ENCODE results near the gene AK4. TPM values are rescaled to one million over a fixed set of nuclear protein-coding genes. Genes with fewer than 3 reads are reported as not detected.

AK4 gene
- polyA plus RNA-seq, 2 of the 4 experiments (the other 2 are of a cell fraction): 10.6 to 25.9 TPM

DNA sequence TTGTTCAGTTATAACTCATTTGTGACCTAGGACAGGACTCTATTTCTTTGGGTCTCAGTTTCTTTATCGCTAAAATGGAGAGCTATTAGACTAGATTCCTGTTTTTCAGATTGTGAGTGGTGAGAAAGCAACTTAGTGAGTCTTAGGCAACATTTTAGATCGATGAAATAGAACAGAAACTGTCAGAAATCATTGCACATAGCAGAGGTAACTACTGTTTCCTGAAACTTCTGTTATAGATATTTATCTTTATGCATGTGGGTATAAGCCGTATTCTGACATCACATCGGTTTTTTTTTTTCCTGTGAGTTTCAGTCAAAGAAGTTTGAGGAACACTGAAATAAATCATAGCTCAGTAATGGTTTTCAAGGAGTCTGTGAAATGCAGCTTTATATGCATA lies 119.3 kb downstream of the AK4 start:
- 0 out of 3 replicates have a peak, but pooled peaks cover 8% of the 10 kb centered on the region for H3K4me1 ChIP-seq
- no peak overlapping the region for H3K27ac ChIP-seq
- TF ChIP-seq SREBF2 (IDR thresholded peaks at IDR 0.05): no peak
- no peak for TF ChIP-seq EHF (CRISPR knock-in tag; IDR thresholded peaks at IDR 0.05)
- TF ChIP-seq HDAC2 (IDR thresholded peaks at IDR 0.05): no peak
- no peak for TF ChIP-seq NFE2L2 (conservative IDR thresholded peaks at IDR 0.05; ENCODE audit: low read length)
- TF ChIP-seq RNF2 (IDR thresholded peaks at IDR 0.05; ENCODE audit: borderline replicate concordance, low read depth): no peak
- TF ChIP-seq FOSB (CRISPR knock-in tag; IDR thresholded peaks at IDR 0.05): no peak
- CTCF ChIA-PET: interaction anchor here (1.2 kb wide), 1 partner anchor 13 kb away, joined by 3 read pairs; no protein-coding TSS in a partner anchor
- no peak overlapping the region for H3K4me3 ChIP-seq
- no peak for ATAC-seq
- H3K9me3 ChIP-seq: no peaks in the 10 kb centered on the region
- H3K4me2 ChIP-seq: no peak overlapping the region
- WGBS (ENCODE audit: missing lambda C conversion rate): 96% methylated on average over 4 of the region's 4 CpGs
- no peak for DNase-seq (ENCODE audit: low read depth in 1 of 2, low spot score in 1 of 2)
- POLR2A ChIA-PET: no interaction called here
- no peak for FAIRE-seq

DNA sequence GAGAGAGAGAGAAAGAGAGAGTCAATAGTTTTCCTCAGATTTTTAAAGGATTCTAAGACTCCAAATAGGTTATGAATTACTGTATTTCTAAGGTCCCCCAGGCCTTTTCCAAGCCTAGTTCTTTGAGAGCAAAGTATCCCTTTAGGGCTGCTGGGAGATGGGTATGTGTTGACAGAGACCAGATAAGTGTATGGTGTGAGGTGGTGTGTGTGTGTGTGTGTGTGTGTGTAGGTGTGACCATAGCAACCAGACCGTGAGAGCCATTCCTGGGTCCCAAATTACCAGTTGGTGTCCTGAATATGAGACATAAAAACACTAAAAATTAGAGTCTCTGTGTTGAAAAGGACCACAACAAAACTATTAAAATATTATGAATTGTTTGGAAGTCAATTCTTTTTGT lies 119.7 kb downstream of the AK4 start:
- Histone ChIP-seq H3K9me3 (no peaks in the 10 kb centered on the region), H3K27ac (no peak overlapping the region), H3K4me2 (no peak overlapping the region), H3K4me3 (no peak overlapping the region), H3K4me1 (0 out of 3 replicates have a peak, but pooled peaks cover 8% of the 10 kb centered on the region)
- 52% methylated on average over 1 of the region's 1 CpG for WGBS (ENCODE audit: missing lambda C conversion rate)
- TF ChIP-seq POLR2A (IDR thresholded peaks at IDR 0.05; ENCODE audit: low read length) (no peak), ESRRA (IDR thresholded peaks at IDR 0.05; ENCODE audit: borderline replicate concordance, low read length) (no peak), HEYL (CRISPR knock-in tag; IDR thresholded peaks at IDR 0.05) (no peak), NR3C1 (IDR thresholded peaks at IDR 0.05) (no peak), KDM5A (IDR thresholded peaks at IDR 0.05) (no peak), EHMT2 (IDR thresholded peaks at IDR 0.05; ENCODE audit: low read depth) (no peak)
- TF ChIP-seq, protein P1, sequence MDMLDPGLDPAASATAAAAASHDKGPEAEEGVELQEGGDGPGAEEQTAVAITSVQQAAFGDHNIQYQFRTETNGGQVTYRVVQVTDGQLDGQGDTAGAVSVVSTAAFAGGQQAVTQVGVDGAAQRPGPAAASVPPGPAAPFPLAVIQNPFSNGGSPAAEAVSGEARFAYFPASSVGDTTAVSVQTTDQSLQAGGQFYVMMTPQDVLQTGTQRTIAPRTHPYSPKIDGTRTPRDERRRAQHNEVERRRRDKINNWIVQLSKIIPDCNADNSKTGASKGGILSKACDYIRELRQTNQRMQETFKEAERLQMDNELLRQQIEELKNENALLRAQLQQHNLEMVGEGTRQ (IDR thresholded peaks at IDR 0.05): no peak
- FAIRE-seq (no peak), DNase-seq (ENCODE audit: low read depth in 1 of 2, low spot score in 1 of 2) (no peak), ATAC-seq (no peak)
- CTCF ChIA-PET: interaction anchor here (0.7 to 1.2 kb wide), 2 partner anchors 14 to 420 kb away, joined by 3 read pairs; no protein-coding TSS in a partner anchor
- POLR2A ChIA-PET: no interaction called here

DNA sequence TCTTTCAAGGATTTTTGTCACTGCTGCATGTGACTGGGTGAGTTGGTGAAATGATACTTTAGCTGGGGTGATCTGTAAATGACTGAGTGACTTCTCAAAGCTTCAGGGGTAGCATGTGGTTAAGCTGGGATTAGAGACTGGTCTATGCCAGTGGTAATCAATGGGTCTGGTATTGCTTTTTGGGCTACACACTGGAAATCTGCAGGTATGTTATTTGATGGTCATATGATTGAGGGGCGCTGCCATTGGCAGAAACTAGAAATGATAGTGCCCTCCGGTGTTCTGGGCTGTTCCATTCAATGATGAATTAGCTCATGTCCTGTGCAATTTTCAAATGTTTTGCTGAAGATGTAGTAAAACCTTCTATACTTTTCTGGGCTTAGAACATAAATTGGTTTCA lies 121.6 kb downstream of the AK4 start:
- Histone ChIP-seq H3K27ac (no peak overlapping the region), H3K4me3 (no peak overlapping the region), H3K4me1 (0 out of 3 replicates have a peak, but pooled peaks cover 8% of the 10 kb centered on the region), H3K9me3 (no peaks in the 10 kb centered on the region), H3K4me2 (no peak overlapping the region)
- ATAC-seq (no peak), FAIRE-seq (no peak), DNase-seq (ENCODE audit: low read depth in 1 of 2, low spot score in 1 of 2) (no peak)
- CTCF ChIA-PET: interaction anchor here (1.3 kb wide), 1 partner anchor 152 kb away, joined by 3 read pairs; no protein-coding TSS in a partner anchor
- POLR2A ChIA-PET: no interaction called here
- WGBS (ENCODE audit: missing lambda C conversion rate): 89% methylated on average over 2 of the region's 2 CpGs
- TF ChIP-seq RAD21 (conservative IDR thresholded peaks at IDR 0.05 in 1 of 2, IDR thresholded peaks at IDR 0.05 in 1 of 2) (no peak), ESRRA (IDR thresholded peaks at IDR 0.05; ENCODE audit: borderline replicate concordance, low read length) (no peak), NPAS2 (CRISPR knock-in tag; IDR thresholded peaks at IDR 0.05; ENCODE audit: borderline replicate concordance) (no peak), MAZ (IDR thresholded peaks at IDR 0.05; ENCODE audit: borderline replicate concordance, low read depth, low read length) (no peak), TFCP2L1 (CRISPR knock-in tag; IDR thresholded peaks at IDR 0.05) (no peak), EHF (CRISPR knock-in tag; IDR thresholded peaks at IDR 0.05) (no peak), KDM5A (IDR thresholded peaks at IDR 0.05) (no peak), ZNF302 (CRISPR knock-in tag; IDR thresholded peaks at IDR 0.05) (no peak), FOSB (CRISPR knock-in tag; IDR thresholded peaks at IDR 0.05) (no peak), ZC3H11A (IDR thresholded peaks at IDR 0.05) (no peak), HOXA7 (CRISPR knock-in tag; IDR thresholded peaks at IDR 0.05) (no peak)
- TF ChIP-seq, protein P2, sequence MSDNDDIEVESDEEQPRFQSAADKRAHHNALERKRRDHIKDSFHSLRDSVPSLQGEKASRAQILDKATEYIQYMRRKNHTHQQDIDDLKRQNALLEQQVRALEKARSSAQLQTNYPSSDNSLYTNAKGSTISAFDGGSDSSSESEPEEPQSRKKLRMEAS (IDR thresholded peaks at IDR 0.05): no peak
- TF ChIP-seq, protein P3, sequence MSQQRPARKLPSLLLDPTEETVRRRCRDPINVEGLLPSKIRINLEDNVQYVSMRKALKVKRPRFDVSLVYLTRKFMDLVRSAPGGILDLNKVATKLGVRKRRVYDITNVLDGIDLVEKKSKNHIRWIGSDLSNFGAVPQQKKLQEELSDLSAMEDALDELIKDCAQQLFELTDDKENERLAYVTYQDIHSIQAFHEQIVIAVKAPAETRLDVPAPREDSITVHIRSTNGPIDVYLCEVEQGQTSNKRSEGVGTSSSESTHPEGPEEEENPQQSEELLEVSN (IDR thresholded peaks at IDR 0.05; ENCODE audit: borderline replicate concordance, low read depth): no peak
- TF ChIP-seq, protein P4, sequence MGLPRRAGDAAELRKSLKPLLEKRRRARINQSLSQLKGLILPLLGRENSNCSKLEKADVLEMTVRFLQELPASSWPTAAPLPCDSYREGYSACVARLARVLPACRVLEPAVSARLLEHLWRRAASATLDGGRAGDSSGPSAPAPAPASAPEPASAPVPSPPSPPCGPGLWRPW (IDR thresholded peaks at IDR 0.05): no peak
- TF ChIP-seq, protein P5, sequence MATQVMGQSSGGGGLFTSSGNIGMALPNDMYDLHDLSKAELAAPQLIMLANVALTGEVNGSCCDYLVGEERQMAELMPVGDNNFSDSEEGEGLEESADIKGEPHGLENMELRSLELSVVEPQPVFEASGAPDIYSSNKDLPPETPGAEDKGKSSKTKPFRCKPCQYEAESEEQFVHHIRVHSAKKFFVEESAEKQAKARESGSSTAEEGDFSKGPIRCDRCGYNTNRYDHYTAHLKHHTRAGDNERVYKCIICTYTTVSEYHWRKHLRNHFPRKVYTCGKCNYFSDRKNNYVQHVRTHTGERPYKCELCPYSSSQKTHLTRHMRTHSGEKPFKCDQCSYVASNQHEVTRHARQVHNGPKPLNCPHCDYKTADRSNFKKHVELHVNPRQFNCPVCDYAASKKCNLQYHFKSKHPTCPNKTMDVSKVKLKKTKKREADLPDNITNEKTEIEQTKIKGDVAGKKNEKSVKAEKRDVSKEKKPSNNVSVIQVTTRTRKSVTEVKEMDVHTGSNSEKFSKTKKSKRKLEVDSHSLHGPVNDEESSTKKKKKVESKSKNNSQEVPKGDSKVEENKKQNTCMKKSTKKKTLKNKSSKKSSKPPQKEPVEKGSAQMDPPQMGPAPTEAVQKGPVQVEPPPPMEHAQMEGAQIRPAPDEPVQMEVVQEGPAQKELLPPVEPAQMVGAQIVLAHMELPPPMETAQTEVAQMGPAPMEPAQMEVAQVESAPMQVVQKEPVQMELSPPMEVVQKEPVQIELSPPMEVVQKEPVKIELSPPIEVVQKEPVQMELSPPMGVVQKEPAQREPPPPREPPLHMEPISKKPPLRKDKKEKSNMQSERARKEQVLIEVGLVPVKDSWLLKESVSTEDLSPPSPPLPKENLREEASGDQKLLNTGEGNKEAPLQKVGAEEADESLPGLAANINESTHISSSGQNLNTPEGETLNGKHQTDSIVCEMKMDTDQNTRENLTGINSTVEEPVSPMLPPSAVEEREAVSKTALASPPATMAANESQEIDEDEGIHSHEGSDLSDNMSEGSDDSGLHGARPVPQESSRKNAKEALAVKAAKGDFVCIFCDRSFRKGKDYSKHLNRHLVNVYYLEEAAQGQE (IDR thresholded peaks at IDR 0.05): no peak
